H1 (cell line): ENCODE data around the gene EFHB. TPM values are rescaled to one million over a fixed set of nuclear protein-coding genes. Genes with fewer than 3 reads are reported as not detected.

Source experiments
- CTCF ChIA-PET: fragments of 300-600 bp; sonication (Branson Sonifier 250); formaldehyde crosslinking; loops from one replicate; lab custom pipeline; 2021; ENCODE audit not compliant: partially characterized antibody; lab: Charles Lee
- POLR2A ChIA-PET: fragments of 300-600 bp; sonication (Branson Sonifier 250); formaldehyde crosslinking; loops from one replicate; lab custom pipeline; 2021; ENCODE audit warnings: inconsistent platforms; ENCODE audit not compliant: partially characterized antibody; lab: Charles Lee
- DNase-seq, 2 experiments: peaks; one replicate each; pipeline versions ENCODE4 v3.0.0 to v3.0.0-alpha.2; 2010 to 2022; ENCODE audit warnings: low spot score in 2 of 2, low read depth in 1 of 2, mixed read lengths in 1 of 2
- FAIRE-seq: peaks from 2 replicates; lab custom pipeline; 2011; peaks lifted over from hg19 to GRCh38; lab: Jason Lieb, UNC
- H2AFZ ChIP-seq: 2 replicates; pipeline ENCODE4 v1.8.1; 2012; ENCODE audit warnings: low read length, inconsistent platforms
- H2AK5ac ChIP-seq: 2 replicates; pipeline ENCODE4 v1.6.1; 2013; ENCODE audit warnings: low read depth, low read length
- H2BK120ac ChIP-seq: replicated peaks from 2 replicates; pipeline ENCODE3; 2013; ENCODE audit warnings: low read depth, low read length, inconsistent platforms
- H2BK12ac ChIP-seq: 2 replicates; pipeline ENCODE4 v1.6.1; 2013; ENCODE audit warnings: low read depth, low read length
- H2BK15ac ChIP-seq: 2 replicates; pipeline ENCODE4 v1.6.1; 2013; ENCODE audit warnings: low read length
- H2BK20ac ChIP-seq: 2 replicates; pipeline ENCODE4 v1.6.1; 2013; ENCODE audit warnings: low read length
- H2BK5ac ChIP-seq: 2 replicates; pipeline ENCODE4 v1.6.1; 2013; ENCODE audit warnings: low read depth, low read length
- H3K14ac ChIP-seq: 2 replicates; pipeline ENCODE4 v1.6.1; 2013; ENCODE audit warnings: inconsistent platforms; ENCODE audit not compliant: insufficient read length
- H3K18ac ChIP-seq: 2 replicates; pipeline ENCODE4 v1.6.1; 2013; ENCODE audit warnings: low read length; ENCODE audit errors: extremely low read depth
- H3K23ac ChIP-seq: 2 replicates; pipeline ENCODE4 v1.6.1; 2013; ENCODE audit warnings: inconsistent platforms; ENCODE audit not compliant: insufficient read length
- H3K23me2 ChIP-seq: 2 replicates; pipeline ENCODE4 v1.6.1; 2013; ENCODE audit warnings: low read depth, low read length
- H3K27ac ChIP-seq: 2 replicates; pipeline ENCODE4 v1.6.1; 2011; ENCODE audit warnings: low read depth, low read length, inconsistent platforms
- H3K27me3 ChIP-seq, 4 experiments: replicated peaks in 1 of 4; 1 replicate in 1 of 4; 2 replicates in 3 of 4; pipeline versions ENCODE4 v1.6.1 to v1.8.1; 2011 to 2013; ENCODE audit warnings: low read length in 3 of 4, mild to moderate bottlenecking in 3 of 4, inconsistent platforms in 2 of 4, mixed read lengths in 2 of 4, moderate library complexity in 1 of 4; ENCODE audit not compliant: control insufficient read depth in 3 of 4, insufficient read depth in 3 of 4; ENCODE audit errors: extremely low read depth in 1 of 4
- H3K36me3 ChIP-seq, 4 experiments: 2 replicates each; pipeline versions ENCODE4 v1.6.1 to v1.8.1; 2011 to 2013; ENCODE audit warnings: mild to moderate bottlenecking in 4 of 4, low read length in 3 of 4, moderate library complexity in 2 of 4, control low read depth in 1 of 4, inconsistent platforms in 1 of 4; ENCODE audit not compliant: insufficient read depth in 4 of 4, control insufficient read depth in 2 of 4
- H3K4ac ChIP-seq: replicated peaks from 2 replicates; pipeline ENCODE3; 2013; ENCODE audit warnings: low read length, low read depth, mixed read lengths, inconsistent platforms; ENCODE audit not compliant: insufficient read length
- H3K4me1 ChIP-seq, 4 experiments: replicated peaks in 1 of 4; 1 replicate in 1 of 4; 2 replicates in 3 of 4; pipeline versions ENCODE4 v1.6.1 to v1.8.1; 2011 to 2013; ENCODE audit warnings: low read length in 3 of 4, inconsistent platforms in 2 of 4, mixed read lengths in 1 of 4; ENCODE audit not compliant: insufficient read depth in 4 of 4, control insufficient read depth in 3 of 4
- H3K4me2 ChIP-seq, 2 experiments: 2 replicates each; pipeline versions ENCODE4 v1.6.1 to v1.8.1; 2011 to 2013; ENCODE audit warnings: low read depth in 2 of 2, low read length in 2 of 2, control low read depth in 1 of 2, inconsistent platforms in 1 of 2, mild to moderate bottlenecking in 1 of 2; ENCODE audit not compliant: insufficient read depth in 1 of 2
- H3K4me3 ChIP-seq, 4 experiments: fragments of 200-600, 300-600 bp in 1 of 4; sonication (generic), shearing (Covaris generic), sonication (Bioruptor Twin) in 1 of 4; 2 replicates each; pipeline versions ENCODE4 v1.5.1 to v1.8.1; 2011 to 2016; ENCODE audit warnings: low read length in 4 of 4, low read depth in 3 of 4, control low read depth in 2 of 4, inconsistent platforms in 2 of 4, mild to moderate bottlenecking in 2 of 4, mixed read lengths in 1 of 4, moderate library complexity in 1 of 4; ENCODE audit not compliant: insufficient read depth in 2 of 4; ENCODE audit errors: extremely low read depth in 1 of 4
- H3K56ac ChIP-seq: replicated peaks from 2 replicates; pipeline ENCODE3; 2013; ENCODE audit warnings: low read depth, mild to moderate bottlenecking, mixed read lengths, low read length, inconsistent platforms; ENCODE audit not compliant: insufficient read length
- H3K79me1 ChIP-seq: 2 replicates; pipeline ENCODE4 v1.6.1; 2013; ENCODE audit warnings: low read depth, low read length, control low read depth
- H3K79me2 ChIP-seq, 2 experiments: 2 replicates each; pipeline versions ENCODE4 v1.6.1 to v1.8.1; 2012 to 2013; ENCODE audit warnings: low read length in 2 of 2, mild to moderate bottlenecking in 2 of 2, inconsistent platforms in 1 of 2; ENCODE audit not compliant: insufficient read depth in 2 of 2, control insufficient read depth in 1 of 2
- H3K9ac ChIP-seq, 4 experiments: replicated peaks in 1 of 4; 1 replicate in 1 of 4; 2 replicates in 3 of 4; pipeline versions ENCODE4 v1.6.1 to v1.8.1; 2011 to 2013; ENCODE audit warnings: low read depth in 3 of 4, low read length in 3 of 4, control low read depth in 2 of 4, mild to moderate bottlenecking in 2 of 4, moderate library complexity in 2 of 4, inconsistent platforms in 1 of 4; ENCODE audit errors: extremely low read depth in 1 of 4
- H3K9me3 ChIP-seq, 2 experiments: 2 replicates each; pipeline versions ENCODE4 v1.6.1 to v1.8.1; 2012 to 2013; ENCODE audit warnings: mild to moderate bottlenecking in 2 of 2, moderate library complexity in 2 of 2, control low read depth in 1 of 2, inconsistent platforms in 1 of 2, low read depth in 1 of 2, low read length in 1 of 2, mixed read lengths in 1 of 2; ENCODE audit not compliant: insufficient read depth in 2 of 2
- H4K20me1 ChIP-seq, 2 experiments: replicated peaks in 1 of 2; 2 replicates each; pipeline versions ENCODE3 to v1.8.1; 2011 to 2013; ENCODE audit warnings: inconsistent platforms in 2 of 2, low read length in 2 of 2, mild to moderate bottlenecking in 1 of 2; ENCODE audit not compliant: insufficient read depth in 2 of 2, control insufficient read depth in 1 of 2
- H4K5ac ChIP-seq: 2 replicates; pipeline ENCODE4 v1.6.1; 2013; ENCODE audit warnings: low read length, low read depth, mixed read lengths, inconsistent platforms; ENCODE audit not compliant: insufficient read length
- H4K8ac ChIP-seq: 2 replicates; pipeline ENCODE4 v1.8.0; 2013; ENCODE audit warnings: mild to moderate bottlenecking, moderate library complexity, low read length, inconsistent platforms; ENCODE audit not compliant: insufficient read depth; ENCODE audit errors: extremely low read depth
- H4K91ac ChIP-seq: replicated peaks from 2 replicates; pipeline ENCODE3; 2013; ENCODE audit warnings: low read length, mixed read lengths, inconsistent platforms; ENCODE audit not compliant: insufficient read length
- BACH1 ChIP-seq: IDR thresholded peaks from 2 replicates; pipeline ENCODE4 v1.6.1; 2012; ENCODE audit warnings: low read length, improper control_type of control experiment
- CEBPB ChIP-seq: IDR thresholded peaks from 2 replicates; pipeline ENCODE4 v1.6.1; 2012; ENCODE audit warnings: low read depth, low read length
- RNF2 ChIP-seq: fragments of 200-900, 300-1000 bp; sonication (generic); IDR thresholded peaks from 2 replicates; pipeline ENCODE4 v1.7.1; 2016; ENCODE audit warnings: borderline replicate concordance, low read depth, mild to moderate bottlenecking, antibody characterized with exemption, low read length; ENCODE audit not compliant: poor library complexity, severe bottlenecking; ENCODE audit errors: missing control alignments
- SP1 ChIP-seq: IDR thresholded peaks from 2 replicates; pipeline ENCODE4 v1.6.1; 2011; ENCODE audit warnings: low read depth, low read length
- TCF12 ChIP-seq: IDR thresholded peaks from 2 replicates; pipeline ENCODE4 v1.6.1; 2011; ENCODE audit warnings: low read depth, mild to moderate bottlenecking, low read length
- USF2 ChIP-seq: IDR thresholded peaks from 2 replicates; pipeline ENCODE4 v1.6.1; 2011; ENCODE audit warnings: low read length, improper control_type of control experiment
- YY1 ChIP-seq: IDR thresholded peaks from 2 replicates; pipeline ENCODE4 v1.6.1; 2011; ENCODE audit warnings: low read depth, mild to moderate bottlenecking, low read length
- WGBS, 2 experiments: shearing (Covaris generic) in 1 of 2; methylation state at CpG; one replicate each; pipeline versions ENCODE4 v1.1.6 to v1.1.7; 2013 to 2015; ENCODE audit warnings: low lambda C conversion rate in 2 of 2, mixed read lengths in 2 of 2, inconsistent platforms in 1 of 2, low coverage in 1 of 2, missing lambda C conversion rate in 1 of 2; ENCODE audit not compliant: insufficient replicate concordance in 2 of 2, insufficient coverage in 1 of 2, insufficient read length in 1 of 2; ENCODE audit errors: extremely low coverage in 1 of 2, missing lambda C conversion rate in 1 of 2; 5-methylcytosine and 5-hydroxymethylcytosine counted together
- polyA plus RNA-seq, 7 experiments: library from polyadenylated mRNA; depleted of rRNA in 3 of 7; stranded (reverse) in 5 of 7; unstranded in 2 of 7; fragments of >200 nt in 5 of 7; fragments of 200-250 nt in 2 of 7; gene quantifications; 1 replicate in 5 of 7; 2 replicates in 1 of 7; 4 replicates in 1 of 7; pipeline versions ENCODE4 v1.2.1 to v1.2.3, GENCODE V29; 2011 to 2013; ENCODE audit warnings: missing spikeins in 2 of 7, mixed read lengths in 2 of 7
- total RNA-seq: library from RNA; stranded (reverse); fragmentation: NEBNext Ultra II Directional; extraction: Animal tissue kit (Norgen Biotek cat#: 25700); gene quantifications from 2 replicates; pipeline ENCODE4 v1.2.1, GENCODE V29; 2021

EFHB gene
- total and polyA plus RNA-seq, 2 of the 8 experiments (the other 6 are each of a cell fraction or from before 2014, with no cell fraction given): 0.12 to 1.3 TPM

- H4K20me1 ChIP-seq: peaks cover 7 to 9% of the 10 kb centered on the region in 2 experiments
- H3K79me1 ChIP-seq: no peaks in the 10 kb centered on the region; the same call in 1 of the 2 replicates
- H3K4ac ChIP-seq: no peak overlapping the region
- H2AFZ ChIP-seq: no peak overlapping the region
- no peak overlapping the region for H3K56ac ChIP-seq
- H3K23me2 ChIP-seq: no peaks in the 10 kb centered on the region
- no peak overlapping the region for H2BK20ac ChIP-seq
- no peak overlapping the region for H2BK15ac ChIP-seq
- H3K27ac ChIP-seq: no peak overlapping the region
- no peak overlapping the region for H3K4me2 ChIP-seq
- H3K14ac ChIP-seq: no peak overlapping the region
- CTCF ChIA-PET: no interaction called here
- no peaks in the 10 kb centered on the region for H3K4me1 ChIP-seq
- no peak for FAIRE-seq
- H3K36me3 ChIP-seq: peaks cover 0 to 14% (median 0%) of the 10 kb centered on the region in 4 experiments; a peak in 1 of 8 replicates
- H3K9me3 ChIP-seq: no peaks in the 10 kb centered on the region
- H2BK120ac ChIP-seq: no peak overlapping the region
- H4K5ac ChIP-seq: no peak overlapping the region
- H2AK5ac ChIP-seq: no peak overlapping the region
- no peak overlapping the region for H4K91ac ChIP-seq
- no peak overlapping the region for H2BK12ac ChIP-seq
- TF ChIP-seq BACH1: no peak
- no peak for TF ChIP-seq CEBPB
- no peak for TF ChIP-seq YY1
- TF ChIP-seq SP1: no peak
- no peak for TF ChIP-seq RNF2
- TF ChIP-seq USF2: no peak
- TF ChIP-seq TCF12: no peak
- TF ChIP-seq, all 59 proteins: peak for 0
- Histone ChIP-seq H4K8ac (no peak overlapping the region), H3K27me3 (no peaks in the 10 kb centered on the region), H3K23ac (no peak overlapping the region), H2BK5ac (no peak overlapping the region), H3K9ac (no peak overlapping the region), H3K79me2 (peaks cover 2 to 91% of the 10 kb centered on the region in 2 experiments; a peak in 3 of 4 replicates), H3K4me3 (no peak overlapping the region), H3K18ac (no peak overlapping the region)
- WGBS, 2 experiments: 92% methylated on average over 4 of the region's 4 CpGs; no CpG with 5 or more reads in 1 of the 2 experiments
- POLR2A ChIA-PET: no interaction called here
- DNase-seq: no peak
These were observed 33.8 kb upstream of the EFHB start for GRCh38 chr3:19967812-19968211.
